Stimulated activated CD8-positive, alpha-beta memory T cell treated with anti-CD3 and anti-CD28 coated beads, Interleukin-4, amount 100 ng/mL, for 1 hour (primary cell): ENCODE data around the gene SND1.
A peak's percentile ranks its signal among the peaks of the same experiment; 100 is the strongest.

ENCODE experiments used
- DNase-seq, 2 donors: peaks; one replicate each; pipeline ENCODE4 v3.0.0-alpha.2; 2020; ENCODE audit warnings: low read depth in 2 of 2, low spot score in 1 of 2

The SND1 gene

DNA sequence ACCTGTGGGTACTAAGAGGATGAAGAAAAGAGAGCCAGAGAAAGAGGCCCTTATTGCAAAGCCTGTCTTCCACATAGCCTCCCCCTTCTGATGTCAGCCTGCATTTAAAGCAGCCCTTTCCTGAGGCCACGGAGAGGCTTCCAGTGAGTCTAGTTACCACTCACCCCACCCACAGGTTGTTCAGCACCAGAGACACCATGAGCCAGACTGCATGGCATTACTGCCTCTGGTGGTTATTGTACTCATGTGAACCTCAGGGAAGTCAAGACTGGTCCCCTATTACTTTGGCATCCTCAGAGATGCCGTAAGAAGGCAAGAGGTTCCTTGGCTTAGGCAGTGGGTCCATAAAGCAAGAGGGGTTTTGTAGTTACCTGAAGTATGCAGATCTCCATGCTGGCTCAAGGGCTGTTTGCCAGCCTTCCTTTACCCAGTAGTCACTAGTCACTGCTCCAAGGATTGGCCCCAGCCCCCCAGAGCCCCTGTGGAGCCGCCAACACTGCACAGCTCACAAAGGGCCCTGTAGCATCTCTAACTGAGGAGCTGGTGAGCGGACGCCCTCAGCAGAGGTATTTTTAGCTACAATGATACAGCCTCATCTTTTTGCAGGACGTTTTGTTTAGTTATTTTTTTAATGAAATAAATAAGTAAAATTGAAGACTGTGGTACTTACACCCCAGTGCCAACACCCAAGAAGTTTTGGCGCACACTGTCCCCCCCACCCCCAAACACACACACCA, 358.6 kb downstream of the SND1 start:
- no peak for DNase-seq

DNA sequence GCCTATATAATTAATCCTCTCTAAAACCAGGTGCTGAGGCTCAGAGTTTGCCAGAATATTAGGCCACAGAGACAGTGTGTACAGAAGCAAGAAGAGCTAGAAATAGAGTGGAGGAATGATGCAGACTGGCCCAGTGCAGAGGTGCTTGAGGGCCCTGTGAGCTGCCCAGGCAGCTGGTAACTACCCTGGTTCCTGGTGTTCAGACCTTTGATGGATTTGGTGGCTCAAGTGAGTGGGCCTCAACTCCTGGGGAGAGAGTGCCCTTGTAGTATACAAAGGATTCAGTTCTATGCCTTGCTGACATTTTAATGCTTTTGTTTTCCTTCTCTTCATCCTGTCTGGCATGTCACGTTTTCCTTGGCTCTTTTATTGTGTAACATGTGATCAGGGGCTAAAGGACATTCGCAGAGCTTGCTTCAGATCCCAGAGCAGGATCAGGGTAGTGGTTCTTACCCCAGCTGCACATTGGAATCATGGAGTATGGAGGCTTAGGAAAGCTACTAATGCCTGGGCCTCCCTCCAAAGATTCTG, 359.2 kb downstream of the SND1 start:
- no peak for DNase-seq

DNA sequence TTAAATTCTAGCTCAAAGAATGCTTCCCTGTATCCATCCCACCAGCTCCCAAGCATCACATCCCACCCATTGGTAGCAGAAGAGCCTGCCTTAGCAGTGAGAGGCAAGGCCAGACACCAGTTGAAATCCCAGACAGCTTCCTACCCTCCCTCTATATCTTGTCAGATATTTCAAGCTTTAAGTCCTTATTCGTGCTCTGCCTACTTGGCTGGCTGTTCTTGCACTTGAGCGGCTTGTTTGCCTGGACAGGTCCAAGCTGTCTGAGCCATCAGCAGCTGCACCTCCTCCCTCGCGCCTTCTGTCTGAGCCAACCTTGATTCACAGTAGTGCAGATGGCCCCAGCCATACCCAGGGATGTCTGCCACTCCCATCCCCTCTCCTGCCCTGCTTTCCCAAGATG, 362.8 kb downstream of the SND1 start:
- no peak for DNase-seq

DNA sequence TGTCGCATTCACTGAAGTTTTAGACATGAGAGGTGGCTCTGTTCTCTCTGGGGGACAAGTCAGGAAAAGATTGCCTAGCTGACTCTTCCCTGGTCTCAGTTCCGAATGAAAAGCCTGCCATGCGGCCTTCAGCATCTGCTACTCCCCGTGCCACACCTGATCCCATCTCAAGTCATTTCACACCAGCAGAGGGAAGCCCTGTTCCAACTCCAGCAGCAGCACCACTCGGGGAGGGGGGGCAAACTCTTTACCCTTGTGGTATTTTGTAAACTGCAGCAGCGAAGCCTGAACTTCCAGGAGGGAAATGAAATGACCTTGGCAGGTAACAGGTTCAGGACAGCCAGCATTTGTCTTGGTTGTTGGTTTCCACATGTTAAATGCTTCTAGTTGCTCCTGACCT, 365.5 kb downstream of the SND1 start:
- DNase-seq: no peak

DNA sequence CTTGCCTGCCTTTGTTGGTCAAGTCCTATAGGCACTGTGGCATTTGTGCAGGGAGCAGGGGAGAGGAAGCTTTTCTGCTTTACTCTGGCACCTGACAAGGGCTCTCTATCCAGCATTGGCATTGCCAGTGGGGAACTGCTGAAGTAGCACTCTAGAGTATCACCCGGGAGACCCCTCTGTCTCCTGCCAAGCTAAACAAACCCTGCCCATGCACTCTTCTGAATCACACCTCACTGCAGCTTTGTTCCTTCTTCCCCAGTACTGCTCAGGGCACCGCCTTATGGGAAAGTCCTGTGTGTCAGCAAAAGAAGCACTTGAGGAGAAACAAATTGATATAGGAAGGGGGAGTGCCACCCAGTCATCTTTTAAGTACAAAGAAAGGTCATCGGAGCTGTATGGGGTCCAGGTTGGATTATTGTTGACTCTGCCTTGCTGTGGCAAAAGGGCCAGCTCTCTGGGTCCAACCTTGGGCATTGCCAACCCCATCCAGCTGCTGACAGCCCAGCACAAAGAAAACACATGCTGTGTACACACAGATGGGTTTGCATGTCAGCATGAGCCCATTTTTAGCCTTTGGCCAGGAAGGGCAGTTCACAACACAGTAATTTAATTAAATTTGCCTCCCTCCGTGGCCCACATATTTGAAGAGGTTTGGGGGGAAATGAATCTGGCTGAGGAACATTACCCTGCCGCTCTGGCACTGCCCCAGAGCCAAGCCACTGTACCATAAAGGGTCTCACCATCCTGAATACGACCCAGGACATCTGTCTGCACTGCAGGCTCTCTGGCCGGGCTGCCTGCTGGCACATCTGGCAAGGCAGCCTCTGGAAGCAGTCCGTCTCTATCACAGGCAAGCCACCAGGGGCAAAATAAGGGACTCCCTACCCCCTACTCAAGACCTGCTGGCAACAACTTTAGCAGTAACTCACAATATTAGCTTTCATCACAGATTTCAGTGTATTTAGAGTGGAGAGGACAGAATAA, 366.2 kb downstream of the SND1 start:
- no peak for DNase-seq

DNA sequence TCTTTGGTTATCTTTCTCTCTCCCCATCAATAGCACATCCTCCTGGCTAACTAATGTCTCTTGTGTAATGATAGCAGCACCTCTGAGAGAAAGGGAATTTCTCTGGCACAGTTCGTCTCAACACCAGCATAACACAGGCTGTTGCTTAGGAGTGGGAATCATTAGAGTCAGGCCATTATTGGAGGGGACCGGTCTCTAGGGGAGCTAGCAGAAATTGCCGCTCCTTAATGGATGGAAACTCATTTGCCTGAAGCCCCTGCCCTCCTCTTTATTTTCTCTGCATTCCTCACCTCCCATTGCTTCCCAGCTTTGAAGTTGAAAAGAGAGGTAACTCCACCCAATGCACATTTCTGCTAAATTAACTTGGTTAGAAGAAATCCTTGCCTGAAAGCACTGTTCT, 367.3 kb downstream of the SND1 start:
- no peak for DNase-seq

DNA sequence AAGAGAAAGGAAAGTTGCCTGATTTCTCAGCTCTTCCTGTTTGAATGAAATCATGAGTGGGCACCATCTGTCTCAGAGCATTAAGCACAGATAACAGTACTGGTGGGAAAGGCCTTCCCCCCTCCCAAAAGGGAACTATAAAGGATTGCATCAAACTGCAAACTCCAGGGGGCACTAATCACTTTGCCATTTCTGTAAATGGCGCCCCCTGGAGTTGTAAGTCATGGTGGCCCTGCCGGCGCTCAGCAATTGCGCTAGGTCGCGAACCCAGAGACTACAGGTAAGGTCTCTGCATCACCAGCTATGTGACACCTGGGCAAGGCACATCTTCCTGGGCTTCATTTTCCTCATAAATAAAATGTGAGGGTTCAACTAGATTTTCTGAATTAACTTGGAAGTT, 368.2 kb downstream of the SND1 start:
- no peak for DNase-seq

DNA sequence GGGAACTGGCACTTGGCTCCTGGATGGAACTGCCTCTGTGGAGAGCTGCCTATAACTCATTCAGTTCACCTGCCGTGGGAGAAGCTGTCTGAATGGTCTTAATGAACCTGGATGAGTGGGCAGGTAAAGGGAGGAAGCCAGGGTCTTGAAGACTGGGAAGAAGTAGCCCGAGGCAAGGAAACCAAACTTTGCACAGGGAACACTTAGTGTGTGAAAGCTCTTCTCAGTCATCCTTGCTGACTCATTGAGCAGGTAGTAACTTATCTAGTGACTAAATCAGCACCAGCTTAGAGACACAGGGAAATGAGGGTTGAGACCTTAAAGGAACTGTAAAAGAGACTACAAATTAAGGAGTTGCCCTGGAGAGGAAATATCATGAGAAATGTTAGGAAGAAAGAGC, 369.4 kb downstream of the SND1 start:
- no peak for DNase-seq

DNA sequence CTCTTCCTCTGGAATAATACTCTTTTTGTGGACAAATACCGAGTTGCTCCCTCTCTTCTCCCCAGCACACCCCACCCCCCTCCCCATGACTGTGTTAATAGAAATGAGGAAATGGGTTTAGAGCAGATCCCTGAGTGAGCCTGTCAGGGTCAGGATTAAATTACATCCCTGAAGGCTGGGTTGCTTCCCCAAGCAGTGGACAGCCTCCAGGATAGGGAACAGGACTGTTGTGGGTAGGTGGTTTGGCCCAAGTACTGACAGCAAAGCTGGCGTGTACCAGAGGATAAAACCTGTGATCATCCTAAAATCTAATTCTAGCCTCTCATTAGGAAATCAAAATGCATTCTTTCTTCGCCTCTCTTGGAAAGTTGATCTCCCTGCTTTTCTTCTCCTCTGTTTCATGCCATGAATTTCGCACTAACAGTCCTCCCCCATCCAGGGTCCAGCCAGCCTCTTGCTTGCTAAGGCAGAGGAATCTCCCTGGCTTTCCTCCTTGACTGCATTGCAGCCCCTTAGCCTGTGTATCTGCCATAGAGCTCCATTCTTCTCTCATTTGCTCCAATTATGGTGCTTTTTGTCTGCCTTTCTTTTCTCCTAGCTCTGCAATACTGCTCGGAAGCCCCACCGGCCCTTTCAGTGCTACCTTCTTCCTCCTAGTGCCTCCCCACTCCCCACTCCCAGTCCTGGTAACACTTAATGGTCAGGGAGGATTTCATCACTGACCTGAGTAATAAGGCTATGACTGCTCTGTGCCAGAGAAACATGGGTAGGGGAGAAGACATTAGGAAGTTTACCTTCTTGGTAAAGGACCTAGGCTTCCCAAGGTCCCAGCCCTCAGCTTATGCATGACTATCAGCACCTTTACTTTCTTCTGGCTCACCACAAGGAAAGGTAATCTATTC, 370.9 kb downstream of the SND1 start:
- no peak for DNase-seq

DNA sequence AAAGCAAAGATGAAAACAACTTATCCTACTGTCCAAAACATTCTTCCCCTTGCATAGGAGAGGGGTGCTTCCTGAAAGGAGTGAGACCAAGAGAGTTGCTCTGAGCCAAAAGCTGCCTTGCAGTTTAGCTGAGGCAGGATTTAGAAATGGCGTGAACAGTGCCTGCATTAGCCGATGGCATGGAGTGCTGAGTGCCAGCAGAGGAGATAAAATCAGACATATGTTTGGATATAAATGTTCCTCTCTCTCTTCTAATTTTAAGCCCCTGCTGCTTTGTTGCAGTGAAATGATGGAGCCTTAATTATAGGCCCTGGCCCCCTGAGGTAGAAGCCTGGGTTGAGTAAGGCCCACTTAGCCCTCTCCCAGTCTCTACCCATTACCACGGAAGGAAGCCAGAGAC, 372.2 kb downstream of the SND1 start:
- no peak for DNase-seq

DNA sequence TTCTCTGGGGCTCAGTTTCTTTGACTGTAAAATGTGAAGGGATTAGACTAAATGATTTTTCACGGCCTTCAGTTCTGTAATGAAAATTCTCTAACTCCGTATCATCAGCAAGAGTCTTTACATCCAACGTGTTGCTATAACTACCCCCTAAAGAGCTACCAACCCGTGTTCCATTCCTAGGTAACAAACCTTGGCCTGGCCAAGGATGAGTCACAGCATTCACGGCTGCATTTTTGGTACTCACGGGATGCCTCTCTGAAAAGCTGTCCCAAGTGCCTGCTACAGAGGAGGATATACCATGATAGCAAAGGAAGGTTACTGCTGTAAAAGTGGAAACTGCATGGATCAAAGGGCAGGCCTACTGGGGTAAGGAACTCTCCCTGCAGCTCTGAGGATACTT, 373.4 kb downstream of the SND1 start:
- no peak for DNase-seq

DNA sequence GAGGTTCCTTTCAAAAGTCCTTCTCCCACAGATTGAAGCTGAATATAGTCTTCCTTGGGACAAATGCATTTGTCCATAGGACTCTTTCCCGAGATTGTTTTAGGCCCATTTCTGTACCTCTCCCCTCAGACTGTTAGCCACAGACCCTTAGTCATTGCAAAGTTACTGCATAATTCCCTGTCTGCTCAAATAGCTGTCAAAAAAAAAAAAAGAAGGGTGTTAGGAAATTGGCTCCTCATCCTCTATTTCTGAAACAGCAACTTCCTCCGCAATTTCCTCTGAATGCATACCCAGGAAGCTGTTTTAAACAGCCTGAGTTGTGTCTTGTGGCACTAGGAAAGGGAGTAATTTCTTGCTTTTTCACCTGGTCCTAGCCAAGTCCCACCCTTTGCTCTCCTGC, 373.8 kb downstream of the SND1 start:
- no peak for DNase-seq

DNA sequence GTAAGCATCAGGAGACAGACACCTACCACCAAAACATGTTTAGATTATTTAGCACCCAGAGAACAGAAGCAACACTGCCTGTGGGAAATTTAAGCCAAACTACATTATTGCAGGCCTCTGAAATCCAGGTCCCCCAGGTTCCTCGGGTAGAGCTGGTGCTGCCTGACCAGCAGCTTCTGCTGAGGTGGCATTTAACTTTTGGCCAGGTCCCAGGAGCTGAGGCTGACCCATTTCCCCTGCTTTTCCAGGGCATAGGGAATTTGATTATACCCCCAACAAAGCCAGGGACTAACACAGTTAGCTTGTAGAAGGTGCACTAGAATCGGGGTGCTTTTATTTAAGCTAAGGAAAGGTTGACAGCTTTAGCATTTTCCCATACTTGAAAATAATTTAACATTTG, 374.6 kb downstream of the SND1 start:
- no peak for DNase-seq

DNA sequence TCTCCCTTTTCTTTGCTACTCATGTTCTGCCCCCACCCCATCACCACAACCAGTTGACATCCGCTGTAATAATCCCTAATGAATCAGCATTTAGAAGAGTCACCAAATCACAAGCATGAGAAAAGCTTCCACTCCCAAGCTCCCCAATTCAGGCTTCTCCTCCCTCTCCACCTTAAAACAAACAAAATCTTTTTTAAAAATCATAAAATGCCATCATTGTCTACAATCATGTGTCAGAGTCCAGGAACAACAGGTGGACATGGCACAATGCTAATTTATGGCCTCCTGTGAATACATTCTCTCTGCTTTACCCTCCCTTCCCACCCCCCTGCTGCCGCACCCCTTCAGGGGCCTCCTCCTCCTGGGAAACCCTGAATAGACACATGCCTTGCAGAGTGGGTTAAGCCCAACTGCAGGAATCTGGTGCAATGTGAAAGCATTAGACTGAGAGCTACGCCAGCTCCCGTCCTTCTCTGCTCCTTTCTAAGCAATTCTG, 375.5 kb downstream of the SND1 start:
- no peak for DNase-seq

DNA sequence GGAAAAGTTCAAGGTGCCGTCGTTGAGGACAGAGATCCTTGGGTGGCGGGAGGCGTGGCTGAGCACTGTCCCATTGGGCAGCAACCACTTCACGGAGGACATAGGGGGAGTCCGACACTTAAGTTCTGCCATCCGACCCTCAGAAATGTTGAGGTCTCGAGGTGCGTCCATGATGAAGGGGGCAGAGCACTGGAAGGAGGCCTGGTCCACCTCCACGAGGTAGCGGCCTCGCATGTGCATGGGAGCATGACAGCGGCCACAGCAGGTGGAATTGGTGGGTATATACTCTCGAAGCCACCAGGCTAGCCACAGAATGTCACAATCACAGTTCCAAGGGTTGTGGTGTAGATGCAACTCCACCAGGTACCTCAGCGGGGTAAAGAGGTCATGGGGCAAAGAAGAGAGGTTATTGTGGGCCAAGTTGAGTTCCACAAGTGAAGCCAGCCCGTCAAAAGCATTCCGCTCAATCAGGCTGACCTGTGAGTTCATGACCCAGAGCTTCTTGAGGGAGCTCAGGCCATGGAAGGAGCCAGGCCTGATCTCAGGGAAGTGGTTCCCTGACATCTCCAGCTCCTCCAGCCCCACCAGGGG, 377.5 kb downstream of the SND1 start:
- no peak for DNase-seq

DNA sequence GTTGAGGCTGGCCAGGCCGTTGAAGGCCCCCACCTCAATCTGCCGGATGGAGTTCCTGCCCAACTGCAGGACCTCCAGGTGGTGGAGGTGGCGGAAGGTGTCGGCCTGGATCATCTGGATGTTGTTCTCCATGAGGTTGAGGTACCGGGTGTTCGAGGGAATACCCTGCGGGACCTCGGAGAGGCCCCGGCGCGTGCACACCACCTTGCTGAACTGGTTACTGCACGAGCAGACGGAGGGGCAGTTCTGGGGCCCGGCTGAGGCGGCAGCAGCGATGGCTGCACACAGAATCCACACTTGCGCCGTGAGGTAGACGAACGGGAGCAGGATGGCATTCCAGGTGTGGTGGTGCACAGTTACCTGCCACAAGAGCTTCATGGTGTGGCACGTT, 378.3 kb downstream of the SND1 start:
- DNase-seq: no peak

DNA sequence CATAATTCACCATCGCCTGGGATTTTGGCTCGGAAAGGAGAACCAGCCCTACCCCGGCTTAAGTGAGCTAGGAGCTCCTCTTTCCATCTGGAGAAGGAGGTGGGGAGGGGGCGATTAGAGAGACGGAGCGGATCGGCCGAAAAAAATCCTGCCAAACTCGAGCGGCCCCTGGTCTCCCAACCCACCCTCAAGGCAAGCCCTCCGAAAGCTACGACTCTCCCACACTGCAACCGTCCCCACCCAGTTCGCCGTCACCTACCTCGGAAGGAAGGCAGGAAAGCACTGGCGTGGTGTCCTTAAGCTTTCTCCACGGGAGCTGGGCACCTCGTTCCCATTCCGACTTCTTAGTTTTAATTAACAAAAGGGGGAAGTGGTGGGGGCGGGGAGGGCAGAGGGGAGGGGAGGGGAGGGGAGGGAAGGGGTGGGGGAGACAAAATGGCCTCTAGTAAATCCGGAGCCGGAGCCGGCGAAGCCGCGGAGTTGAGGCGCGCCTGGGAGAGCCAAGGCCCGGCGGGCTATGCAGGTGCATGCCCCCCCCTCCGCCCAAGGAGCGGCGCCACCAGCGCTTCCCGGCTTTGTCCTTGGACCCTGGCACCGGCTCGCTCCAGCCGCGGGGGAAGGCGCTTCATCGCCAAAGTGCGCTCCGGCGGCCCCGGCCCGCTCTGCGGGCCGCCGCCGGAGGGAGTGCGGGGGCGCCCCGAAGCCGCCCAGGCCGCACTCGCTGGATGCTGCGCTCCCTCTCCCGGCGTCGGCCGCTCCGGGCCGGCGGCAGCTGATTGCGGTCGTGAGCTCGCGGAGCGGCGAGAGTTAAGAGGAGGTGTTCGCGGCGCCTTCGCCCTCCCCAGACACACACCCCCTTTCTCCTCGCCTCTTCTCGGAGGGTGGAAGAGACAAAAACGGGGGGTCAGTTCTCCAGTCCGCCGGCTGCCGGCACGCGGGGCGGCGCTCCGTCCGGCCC, 378.9 kb downstream of the SND1 start, which contains the start of gene LRRC4:
TSS of gene LRRC4 (minus strand) at position 784 of the 958 bp plus-strand sequence. CDS start 797 bp downstream, outside the sequence.
- DNase-seq: no peak

DNA sequence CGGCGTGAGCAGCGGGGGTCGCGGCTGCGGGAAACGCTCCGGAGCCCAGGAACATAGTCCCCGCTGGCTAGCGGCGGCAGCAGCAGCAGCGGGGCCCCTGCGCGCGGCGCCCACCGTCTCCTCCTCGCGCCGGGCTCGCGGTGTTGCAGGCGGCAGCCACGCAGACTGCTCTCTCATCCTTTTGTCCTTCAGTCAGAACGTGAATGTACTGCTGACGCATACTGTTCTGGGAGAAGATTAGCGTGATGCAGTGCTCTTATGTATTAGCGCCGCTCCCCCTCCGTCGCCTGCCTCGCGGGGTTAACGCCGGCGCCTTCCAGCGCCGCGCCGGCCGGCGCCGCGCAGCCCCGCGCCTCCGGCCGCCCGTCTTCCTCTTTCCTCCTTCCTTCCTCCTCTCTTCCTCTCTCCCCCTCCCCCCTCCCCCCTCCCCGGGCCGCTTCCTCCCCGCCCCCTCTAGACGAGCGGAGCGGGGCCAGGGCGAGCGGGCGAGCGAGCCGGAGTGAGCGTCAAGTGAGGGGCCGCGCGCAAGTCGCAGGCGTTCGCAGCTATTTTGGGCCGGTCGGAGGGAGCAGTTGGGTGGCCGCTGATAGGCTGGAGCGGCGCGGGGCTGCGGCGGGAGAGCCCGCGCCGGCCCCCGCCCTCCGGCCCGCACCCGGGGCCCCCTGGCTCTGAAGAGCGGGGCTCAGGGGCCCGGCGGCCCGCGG, 380.1 kb downstream of the SND1 start:
- peak in 1 of 2 donors; percentile 10 for DNase-seq
